LNCaP clone FGC (cell line): ENCODE results near the gene ZNF543.
A peak's percentile ranks its signal among the peaks of the same experiment; 100 is the strongest.

Experiments
- DNase-seq: peaks from one replicate; pipeline ENCODE4 v3.0.0-alpha.2; 2011; ENCODE audit warnings: low read depth
- H3K4me3 ChIP-seq: 2 replicates; pipeline ENCODE4 v1.5.1; 2011; ENCODE audit warnings: mild to moderate bottlenecking, low read depth, low read length, control low read depth
- TF ChIP-seq, protein P1 (sequence below): IDR thresholded peaks from 2 replicates; pipeline ENCODE4 v1.5.1; 2012; ENCODE audit warnings: mild to moderate bottlenecking; ENCODE audit not compliant: control insufficient read depth, insufficient read depth; ENCODE audit errors: extremely low read depth

ZNF543 gene

DNA sequence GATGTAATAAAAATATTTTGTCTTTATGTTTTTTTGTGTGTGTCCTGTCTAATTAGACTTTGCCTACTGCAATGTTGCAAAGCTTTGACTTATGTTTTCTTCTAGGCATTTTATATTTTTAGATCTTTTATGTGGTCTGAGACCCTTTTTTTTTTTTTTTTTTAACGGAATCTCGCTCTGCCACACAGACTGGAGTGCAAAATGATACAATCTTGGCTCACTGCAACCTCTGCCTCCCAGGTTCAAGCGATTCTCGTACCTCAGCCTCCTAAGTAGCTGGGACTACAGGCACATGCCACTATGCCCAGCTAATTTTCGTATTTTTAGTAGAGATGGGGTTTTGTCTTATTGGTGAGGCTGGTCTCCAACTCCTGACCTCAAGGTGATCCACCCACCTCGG is 22.3 kb downstream of the ZNF543 start:
- H3K4me3 ChIP-seq, result no peak overlapping the region
- TF ChIP-seq, protein P1, sequence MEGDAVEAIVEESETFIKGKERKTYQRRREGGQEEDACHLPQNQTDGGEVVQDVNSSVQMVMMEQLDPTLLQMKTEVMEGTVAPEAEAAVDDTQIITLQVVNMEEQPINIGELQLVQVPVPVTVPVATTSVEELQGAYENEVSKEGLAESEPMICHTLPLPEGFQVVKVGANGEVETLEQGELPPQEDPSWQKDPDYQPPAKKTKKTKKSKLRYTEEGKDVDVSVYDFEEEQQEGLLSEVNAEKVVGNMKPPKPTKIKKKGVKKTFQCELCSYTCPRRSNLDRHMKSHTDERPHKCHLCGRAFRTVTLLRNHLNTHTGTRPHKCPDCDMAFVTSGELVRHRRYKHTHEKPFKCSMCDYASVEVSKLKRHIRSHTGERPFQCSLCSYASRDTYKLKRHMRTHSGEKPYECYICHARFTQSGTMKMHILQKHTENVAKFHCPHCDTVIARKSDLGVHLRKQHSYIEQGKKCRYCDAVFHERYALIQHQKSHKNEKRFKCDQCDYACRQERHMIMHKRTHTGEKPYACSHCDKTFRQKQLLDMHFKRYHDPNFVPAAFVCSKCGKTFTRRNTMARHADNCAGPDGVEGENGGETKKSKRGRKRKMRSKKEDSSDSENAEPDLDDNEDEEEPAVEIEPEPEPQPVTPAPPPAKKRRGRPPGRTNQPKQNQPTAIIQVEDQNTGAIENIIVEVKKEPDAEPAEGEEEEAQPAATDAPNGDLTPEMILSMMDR, result no peak
- no peak for DNase-seq

DNA sequence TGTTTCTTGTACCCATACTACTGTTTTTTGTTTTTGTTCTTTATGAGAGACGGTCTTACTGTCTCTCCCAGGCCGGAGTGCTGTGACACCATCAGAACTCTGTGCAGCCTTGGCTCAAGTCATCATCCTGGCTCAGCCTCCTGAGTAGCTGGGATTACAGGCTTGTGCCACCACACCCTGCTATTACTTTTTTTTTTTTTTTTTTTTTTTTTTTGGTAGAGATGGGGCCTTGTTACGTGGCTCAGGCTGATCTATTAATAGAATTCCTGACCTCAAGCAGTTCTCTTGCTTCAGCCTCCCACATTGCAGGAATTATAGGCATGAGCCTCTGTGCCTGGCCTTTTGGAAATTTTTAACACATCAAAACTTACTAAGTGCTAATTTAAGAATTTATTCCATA is 27.9 kb downstream of the ZNF543 start:
- H3K4me3 ChIP-seq, result no peak overlapping the region
- DNase-seq, result no peak
- TF ChIP-seq, protein P1, result no peak

DNA sequence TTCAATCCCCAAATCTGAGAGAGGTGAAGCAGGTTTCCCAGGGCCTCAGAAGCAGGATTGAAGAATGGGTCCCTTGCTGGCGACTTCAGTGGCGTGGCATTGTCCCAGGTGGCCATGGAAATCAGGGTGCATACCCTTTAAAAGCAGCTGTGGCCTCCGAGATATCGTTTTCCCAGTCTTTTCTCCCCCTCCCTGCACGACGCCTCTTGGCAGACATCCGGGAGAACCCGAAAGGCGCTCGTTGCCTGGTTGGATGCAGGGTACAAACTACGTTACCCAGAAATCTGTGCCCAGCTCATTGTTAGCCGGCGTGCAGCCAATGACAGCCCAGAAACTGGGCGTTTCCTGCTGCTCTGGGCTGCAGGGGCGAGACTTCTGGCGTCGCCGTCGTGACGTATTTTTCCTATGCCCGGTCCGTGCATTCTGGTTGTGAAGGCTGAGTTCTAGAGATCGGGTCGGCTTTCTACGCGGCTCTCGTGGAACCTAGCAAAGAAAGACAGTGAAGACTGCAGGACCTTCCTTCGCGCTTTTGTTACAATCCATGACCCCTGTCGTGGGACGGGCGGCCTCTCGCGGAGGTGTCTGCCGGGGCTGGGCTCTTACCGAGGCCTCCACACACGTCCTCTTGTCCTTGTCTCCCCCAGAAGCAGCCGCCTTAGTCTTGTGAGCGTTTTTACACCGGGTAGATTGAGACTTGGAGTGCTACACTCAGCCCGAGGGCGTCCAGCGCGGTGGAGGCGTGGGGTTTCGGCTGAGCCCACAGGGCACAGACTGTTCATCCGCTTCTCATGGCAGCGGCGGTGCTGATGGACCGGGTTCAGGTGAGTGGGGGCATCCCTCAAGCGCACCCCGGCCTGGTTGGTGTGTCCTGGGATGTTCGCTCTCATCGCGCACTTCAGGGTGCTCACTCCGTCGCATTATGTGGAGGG is 30.9 kb downstream of the ZNF543 start, which contains the start of gene ZNF304:
Gene ZNF304 (plus strand): TSS at position 395 of the 929 bp plus-strand sequence. CDS start 394 bp downstream, at position 789.
- DNase-seq, result peak; percentile 89
- TF ChIP-seq, protein P1, result no peak

DNA sequence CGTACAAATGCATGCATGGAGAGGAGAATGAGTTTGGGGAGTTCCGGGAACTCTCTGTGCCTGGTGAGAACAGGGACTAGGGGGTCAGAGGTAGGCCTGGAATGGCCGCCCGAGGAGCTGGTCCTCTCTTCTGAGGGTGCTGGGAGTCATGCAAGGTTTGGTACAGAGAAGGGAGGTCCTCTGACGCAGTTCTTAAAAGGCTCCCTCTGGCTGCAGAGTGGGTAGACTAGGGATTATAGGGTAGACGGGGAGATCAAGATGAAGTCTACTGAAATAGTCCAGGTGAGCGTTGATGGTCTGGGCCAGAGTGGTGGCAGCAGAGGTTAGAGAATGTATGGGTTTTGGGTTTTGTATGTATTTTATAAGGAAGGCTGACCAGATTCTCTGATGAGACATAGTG is 31.6 kb downstream of the ZNF543 start:
- TF ChIP-seq, protein P1, result no peak
- DNase-seq, result no peak

More for the DNA sequence above, 30.9 kb downstream of the ZNF543 start, which contains the start of gene ZNF304:
- peak within 1 kb of the TSS; percentile 99 for H3K4me3 ChIP-seq

DNA sequence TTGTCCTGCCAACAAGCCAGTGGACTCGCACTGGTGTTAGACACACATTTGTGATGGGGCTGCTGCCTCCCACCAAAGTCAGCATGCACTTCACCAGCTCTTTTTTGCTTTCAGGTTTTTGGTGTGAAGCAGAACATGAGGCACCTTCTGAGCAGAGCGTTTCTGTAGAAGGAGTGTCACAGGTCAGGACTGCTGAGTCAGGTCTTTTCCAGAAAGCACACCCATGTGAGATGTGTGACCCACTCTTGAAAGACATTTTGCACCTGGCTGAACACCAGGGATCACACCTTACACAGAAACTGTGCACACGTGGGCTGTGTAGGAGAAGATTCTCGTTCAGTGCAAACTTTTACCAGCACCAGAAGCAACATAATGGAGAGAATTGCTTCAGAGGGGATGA is 35.6 kb downstream of the ZNF543 start:
- no peak overlapping the region for H3K4me3 ChIP-seq
- TF ChIP-seq, protein P1, result no peak
- no peak for DNase-seq

More for the DNA sequence above, 31.6 kb downstream of the ZNF543 start:
- peak overlapping the region; percentile 99 for H3K4me3 ChIP-seq

DNA sequence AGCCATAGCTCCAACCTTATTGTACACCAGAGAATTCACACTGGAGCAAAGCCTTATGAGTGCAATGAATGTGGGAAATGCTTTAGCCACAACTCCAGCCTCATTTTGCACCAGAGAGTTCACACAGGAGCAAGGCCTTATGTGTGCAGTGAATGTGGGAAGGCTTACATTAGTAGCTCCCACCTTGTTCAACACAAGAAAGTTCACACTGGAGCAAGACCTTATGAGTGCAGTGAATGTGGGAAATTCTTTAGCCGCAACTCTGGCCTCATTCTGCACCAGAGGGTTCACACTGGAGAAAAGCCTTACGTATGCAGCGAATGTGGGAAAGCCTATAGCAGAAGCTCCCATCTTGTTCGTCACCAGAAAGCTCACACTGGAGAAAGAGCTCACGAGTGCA is 37.1 kb downstream of the ZNF543 start:
- no peak overlapping the region for H3K4me3 ChIP-seq
- TF ChIP-seq, protein P1, result no peak
- no peak for DNase-seq
